HepG2 (cell line): ENCODE measurements around the gene TUBA8. TPM values are rescaled to one million over a fixed set of nuclear protein-coding genes. Genes with fewer than 3 reads are reported as not detected.
A peak's percentile ranks its signal among the peaks of the same experiment; 100 is the strongest.

ENCODE experiments used
- ATF2 ChIP-seq: sonication (generic); formaldehyde crosslinking; IDR thresholded peaks from 2 replicates; pipeline ENCODE4 v1.4.0; 2020; ENCODE audit warnings: missing genetic modification reagents
- FOXM1 ChIP-seq: sonication (generic); formaldehyde crosslinking; IDR thresholded peaks from 2 replicates; pipeline ENCODE4 v1.5.0; 2020; ENCODE audit warnings: missing genetic modification reagents
- KDM3A ChIP-seq: IDR thresholded peaks from 2 replicates; pipeline ENCODE4 v1.6.1; 2018; ENCODE audit warnings: low read depth, missing compliant biosample characterization
- NCOA2 ChIP-seq: sonication (generic); formaldehyde crosslinking; IDR thresholded peaks from 2 replicates; pipeline ENCODE4 v1.8.0; 2022; ENCODE audit warnings: inconsistent platforms
- SKIL ChIP-seq: sonication (generic); formaldehyde crosslinking; IDR thresholded peaks from 2 replicates; pipeline ENCODE4 v1.8.0; 2022; ENCODE audit warnings: missing genetic modification reagents, mild to moderate bottlenecking, moderate library complexity, borderline replicate concordance
- ZBTB14 ChIP-seq: sonication (generic); formaldehyde crosslinking; IDR thresholded peaks from 2 replicates; pipeline ENCODE4 v1.4.0; 2020; ENCODE audit warnings: missing genetic modification reagents
- ZNF160 ChIP-seq: sonication (generic); formaldehyde crosslinking; IDR thresholded peaks from 2 replicates; pipeline ENCODE4 v1.8.0; 2022; ENCODE audit warnings: mild to moderate bottlenecking, inconsistent platforms, missing genetic modification reagents
- ZNF333 ChIP-seq: sonication (generic); formaldehyde crosslinking; IDR thresholded peaks from 2 replicates; pipeline ENCODE4 v1.4.0; 2020; ENCODE audit warnings: mild to moderate bottlenecking, missing genetic modification reagents, borderline replicate concordance
- ZNF788 ChIP-seq: sonication (generic); formaldehyde crosslinking; IDR thresholded peaks from 2 replicates; pipeline ENCODE4 v1.5.0; 2020; ENCODE audit warnings: mild to moderate bottlenecking, missing genetic modification reagents, borderline replicate concordance
- polyA plus RNA-seq, 8 experiments: library from polyadenylated mRNA; depleted of rRNA in 3 of 8; stranded (reverse) in 7 of 8; unstranded in 1 of 8; fragments of >200 nt; fragmentation: Illumina TruSeq in 4 of 8; extraction: Trizol in 4 of 8; gene quantifications; 2 replicates each; pipeline versions ENCODE4 v1.2.1 to v1.2.3, GENCODE V29; 2011 to 2016; ENCODE audit warnings: low read depth in 4 of 8, missing spikeins in 1 of 8, mixed read lengths in 1 of 8; ENCODE audit not compliant: insufficient read depth in 1 of 8
- total RNA-seq, 5 experiments: library from RNA; depleted of rRNA; stranded (reverse); fragments of >200 nt; fragmentation: Illumina TruSeq; extraction: Trizol; gene quantifications; 2 replicates each; pipeline ENCODE4 v1.2.3, GENCODE V29; 2016; ENCODE audit warnings: low read depth in 1 of 5
- TF ChIP-seq, protein P1 (sequence below): sonication (generic); formaldehyde crosslinking; IDR thresholded peaks from 2 replicates; pipeline ENCODE4 v1.4.0; 2020; ENCODE audit warnings: missing genetic modification reagents
- TF ChIP-seq, protein P2 (sequence below): sonication (generic); formaldehyde crosslinking; IDR thresholded peaks from 2 replicates; pipeline ENCODE4 v1.8.1; 2022; ENCODE audit warnings: mild to moderate bottlenecking, missing genetic modification reagents
- TF ChIP-seq, protein P3 (sequence below): sonication (generic); formaldehyde crosslinking; IDR thresholded peaks from 2 replicates; pipeline ENCODE4 v1.5.0; 2020; ENCODE audit warnings: mild to moderate bottlenecking, missing genetic modification reagents

TUBA8 gene
- total and polyA plus RNA-seq, 2 of the 13 experiments (the other 11 are each of a cell fraction or from before 2014, with no cell fraction given) = 0.35 to 0.69 TPM

DNA sequence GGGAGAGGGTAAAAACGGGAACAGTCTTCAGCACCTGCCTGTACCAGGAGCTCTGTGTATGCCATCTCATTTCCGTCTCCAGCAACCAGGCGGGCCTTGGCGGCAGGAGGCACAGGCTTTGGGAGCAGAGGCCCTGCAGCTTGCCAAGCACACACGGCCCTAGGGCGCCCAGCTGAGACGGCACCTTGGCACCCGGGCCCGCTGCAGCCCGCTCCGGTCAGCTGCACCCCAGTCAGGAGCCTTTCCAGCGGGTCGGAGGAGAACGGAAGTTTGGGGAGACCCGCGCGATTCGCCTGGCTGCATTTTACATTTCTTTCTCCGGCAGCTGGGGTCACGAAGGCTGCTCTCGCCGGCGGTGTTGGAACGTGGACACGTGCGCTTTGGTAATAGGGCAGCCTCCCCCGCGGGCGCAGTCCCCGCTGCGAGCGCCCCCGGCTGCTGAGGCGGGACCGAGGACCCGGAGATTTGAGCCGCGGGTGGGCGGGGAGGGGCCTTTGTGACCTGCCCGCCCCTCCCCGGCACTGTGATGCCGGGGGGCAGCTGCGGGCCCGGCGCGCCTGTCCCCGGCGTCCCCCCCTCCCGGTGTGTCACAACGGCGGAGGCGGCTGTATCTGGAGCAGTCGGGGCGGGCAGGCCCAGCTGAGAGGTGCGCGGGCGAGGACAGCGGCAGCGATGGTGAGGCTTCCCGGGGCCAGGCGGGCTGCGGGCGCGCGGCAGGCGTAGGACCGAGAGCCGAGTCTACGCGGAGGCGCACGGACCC, at the start of gene TUBA8 (continued):
- TF ChIP-seq ZBTB14 (CRISPR knock-in tag) (no peak), ATF2 (CRISPR knock-in tag) (no peak), ZNF160 (CRISPR knock-in tag) (0 out of 2 replicates have a peak, but pooled peaks have one; percentile 20), NCOA2 (CRISPR knock-in tag) (no peak), ZNF333 (0 out of 2 replicates have a peak, but pooled peaks have one; percentile 18), SKIL (CRISPR knock-in tag) (peak; percentile 20; the same call in 1 of the 2 replicates), ZNF788 (peak; percentile 74; the same call in 1 of the 2 replicates), KDM3A (CRISPR knock-in tag) (no peak), FOXM1 (CRISPR knock-in tag) (no peak)
- TF ChIP-seq, protein P1, sequence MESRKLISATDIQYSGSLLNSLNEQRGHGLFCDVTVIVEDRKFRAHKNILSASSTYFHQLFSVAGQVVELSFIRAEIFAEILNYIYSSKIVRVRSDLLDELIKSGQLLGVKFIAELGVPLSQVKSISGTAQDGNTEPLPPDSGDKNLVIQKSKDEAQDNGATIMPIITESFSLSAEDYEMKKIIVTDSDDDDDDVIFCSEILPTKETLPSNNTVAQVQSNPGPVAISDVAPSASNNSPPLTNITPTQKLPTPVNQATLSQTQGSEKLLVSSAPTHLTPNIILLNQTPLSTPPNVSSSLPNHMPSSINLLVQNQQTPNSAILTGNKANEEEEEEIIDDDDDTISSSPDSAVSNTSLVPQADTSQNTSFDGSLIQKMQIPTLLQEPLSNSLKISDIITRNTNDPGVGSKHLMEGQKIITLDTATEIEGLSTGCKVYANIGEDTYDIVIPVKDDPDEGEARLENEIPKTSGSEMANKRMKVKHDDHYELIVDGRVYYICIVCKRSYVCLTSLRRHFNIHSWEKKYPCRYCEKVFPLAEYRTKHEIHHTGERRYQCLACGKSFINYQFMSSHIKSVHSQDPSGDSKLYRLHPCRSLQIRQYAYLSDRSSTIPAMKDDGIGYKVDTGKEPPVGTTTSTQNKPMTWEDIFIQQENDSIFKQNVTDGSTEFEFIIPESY (CRISPR knock-in tag) = no peak
- TF ChIP-seq, protein P2, sequence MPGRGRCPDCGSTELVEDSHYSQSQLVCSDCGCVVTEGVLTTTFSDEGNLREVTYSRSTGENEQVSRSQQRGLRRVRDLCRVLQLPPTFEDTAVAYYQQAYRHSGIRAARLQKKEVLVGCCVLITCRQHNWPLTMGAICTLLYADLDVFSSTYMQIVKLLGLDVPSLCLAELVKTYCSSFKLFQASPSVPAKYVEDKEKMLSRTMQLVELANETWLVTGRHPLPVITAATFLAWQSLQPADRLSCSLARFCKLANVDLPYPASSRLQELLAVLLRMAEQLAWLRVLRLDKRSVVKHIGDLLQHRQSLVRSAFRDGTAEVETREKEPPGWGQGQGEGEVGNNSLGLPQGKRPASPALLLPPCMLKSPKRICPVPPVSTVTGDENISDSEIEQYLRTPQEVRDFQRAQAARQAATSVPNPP (CRISPR knock-in tag) = no peak
- TF ChIP-seq, protein P3, sequence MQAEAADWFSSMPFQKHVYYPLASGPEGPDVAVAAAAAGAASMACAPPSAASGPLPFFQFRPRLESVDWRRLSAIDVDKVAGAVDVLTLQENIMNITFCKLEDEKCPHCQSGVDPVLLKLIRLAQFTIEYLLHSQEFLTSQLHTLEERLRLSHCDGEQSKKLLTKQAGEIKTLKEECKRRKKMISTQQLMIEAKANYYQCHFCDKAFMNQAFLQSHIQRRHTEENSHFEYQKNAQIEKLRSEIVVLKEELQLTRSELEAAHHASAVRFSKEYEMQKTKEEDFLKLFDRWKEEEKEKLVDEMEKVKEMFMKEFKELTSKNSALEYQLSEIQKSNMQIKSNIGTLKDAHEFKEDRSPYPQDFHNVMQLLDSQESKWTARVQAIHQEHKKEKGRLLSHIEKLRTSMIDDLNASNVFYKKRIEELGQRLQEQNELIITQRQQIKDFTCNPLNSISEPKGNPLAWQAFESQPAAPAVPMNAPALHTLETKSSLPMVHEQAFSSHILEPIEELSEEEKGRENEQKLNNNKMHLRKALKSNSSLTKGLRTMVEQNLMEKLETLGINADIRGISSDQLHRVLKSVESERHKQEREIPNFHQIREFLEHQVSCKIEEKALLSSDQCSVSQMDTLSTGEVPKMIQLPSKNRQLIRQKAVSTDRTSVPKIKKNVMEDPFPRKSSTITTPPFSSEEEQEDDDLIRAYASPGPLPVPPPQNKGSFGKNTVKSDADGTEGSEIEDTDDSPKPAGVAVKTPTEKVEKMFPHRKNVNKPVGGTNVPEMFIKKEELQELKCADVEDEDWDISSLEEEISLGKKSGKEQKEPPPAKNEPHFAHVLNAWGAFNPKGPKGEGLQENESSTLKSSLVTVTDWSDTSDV (CRISPR knock-in tag) = no peak
